ENCODE results near the gene LANCL1. TPM values are rescaled to one million over a fixed set of nuclear protein-coding genes. Genes with fewer than 3 reads are reported as not detected.
"Not testable (repeated sequence)": the region's sequence is repeated elsewhere in the genome, so short reads cannot be mapped to it uniquely, and the experiment has no call there.

LANCL1 gene
- total RNA-seq, 1 experiment from 2014 or later = 49.9 TPM

DNA sequence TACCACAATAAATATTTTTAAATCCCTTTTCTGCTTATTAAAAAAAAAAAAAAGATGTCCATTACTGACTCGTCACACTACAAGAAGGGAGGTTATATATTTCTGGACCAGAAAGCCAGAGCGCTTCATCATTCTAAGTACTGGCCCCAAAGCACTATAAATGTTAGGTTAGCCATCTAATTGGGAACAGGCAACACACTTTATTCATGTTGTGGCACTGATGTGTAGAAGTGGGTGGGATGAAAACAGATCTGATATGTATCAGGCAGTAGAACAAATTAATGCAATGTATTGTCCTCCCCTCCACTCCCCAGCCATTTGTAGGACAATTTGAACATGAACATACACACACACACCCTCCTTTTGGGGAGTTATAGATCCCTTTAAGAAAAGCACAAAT, 24.4 kb downstream of the LANCL1 start:
- Mint-ChIP-seq H3K36me3 (ENCODE audit: insufficient read depth in 1 of 3, low read depth in 3 of 3) (peaks cover 39 to 76% (median 66%) of the 10 kb centered on the region in 3 experiments), H3K4me3 (no peak overlapping the region), H3K9me3 (peaks cover 20 to 21% of the 10 kb centered on the region in 2 experiments; a peak in 4 of 5 replicates), H3K27me3 (ENCODE audit: low read depth) (peaks cover 1% of the 10 kb centered on the region; the same call in 1 of the 2 replicates), H3K27ac (no peak overlapping the region), H3K4me1 (no peaks in the 10 kb centered on the region)
- H2BK12ac ChIP-seq (ENCODE audit: insufficient read length, low read depth, low read length) = no peak overlapping the region
- WGBS (ENCODE audit: extremely low coverage, insufficient read length, low lambda C conversion rate) = no CpG with 5 or more reads among the region's 2 CpGs
- H3K4ac ChIP-seq (ENCODE audit: low read depth, low read length) = no peak overlapping the region
- no peak overlapping the region for H3K23ac ChIP-seq (ENCODE audit: insufficient read length, low read depth, low read length)
- no peak overlapping the region for H2BK20ac ChIP-seq (ENCODE audit: low read depth, low read length, poor library complexity, severe bottlenecking)
- no peaks in the 10 kb centered on the region for H3K4me1 ChIP-seq (ENCODE audit: insufficient read depth, low read length)
- no peak for DNase-seq
- H3K56ac ChIP-seq (ENCODE audit: insufficient read length, low read depth, low read length) = no peak overlapping the region
- no peak overlapping the region for H3K14ac ChIP-seq (ENCODE audit: insufficient read depth, low read length)
- TF ChIP-seq, protein P1, sequence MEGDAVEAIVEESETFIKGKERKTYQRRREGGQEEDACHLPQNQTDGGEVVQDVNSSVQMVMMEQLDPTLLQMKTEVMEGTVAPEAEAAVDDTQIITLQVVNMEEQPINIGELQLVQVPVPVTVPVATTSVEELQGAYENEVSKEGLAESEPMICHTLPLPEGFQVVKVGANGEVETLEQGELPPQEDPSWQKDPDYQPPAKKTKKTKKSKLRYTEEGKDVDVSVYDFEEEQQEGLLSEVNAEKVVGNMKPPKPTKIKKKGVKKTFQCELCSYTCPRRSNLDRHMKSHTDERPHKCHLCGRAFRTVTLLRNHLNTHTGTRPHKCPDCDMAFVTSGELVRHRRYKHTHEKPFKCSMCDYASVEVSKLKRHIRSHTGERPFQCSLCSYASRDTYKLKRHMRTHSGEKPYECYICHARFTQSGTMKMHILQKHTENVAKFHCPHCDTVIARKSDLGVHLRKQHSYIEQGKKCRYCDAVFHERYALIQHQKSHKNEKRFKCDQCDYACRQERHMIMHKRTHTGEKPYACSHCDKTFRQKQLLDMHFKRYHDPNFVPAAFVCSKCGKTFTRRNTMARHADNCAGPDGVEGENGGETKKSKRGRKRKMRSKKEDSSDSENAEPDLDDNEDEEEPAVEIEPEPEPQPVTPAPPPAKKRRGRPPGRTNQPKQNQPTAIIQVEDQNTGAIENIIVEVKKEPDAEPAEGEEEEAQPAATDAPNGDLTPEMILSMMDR (conservative IDR thresholded peaks at IDR 0.05) = no peak
- H4K8ac ChIP-seq (replicated peaks; ENCODE audit: insufficient read length, low read depth, low read length) = no peak overlapping the region
- no peak overlapping the region for H3K18ac ChIP-seq (ENCODE audit: insufficient read length, low read depth, low read length)
- H3T11ph ChIP-seq (ENCODE audit: low read length) = no peak overlapping the region
- H2BK15ac ChIP-seq (ENCODE audit: low read depth, low read length) = no peak overlapping the region
- no peak overlapping the region for H2BK5ac ChIP-seq (ENCODE audit: insufficient read length, low read length)
- no peak overlapping the region for H2AFZ ChIP-seq (ENCODE audit: low read length)
- no peak overlapping the region for H3K4me2 ChIP-seq (ENCODE audit: insufficient read depth, insufficient read length, low read length)
- H3K9ac ChIP-seq (ENCODE audit: extremely low read depth, insufficient read length, low read length) = no peak overlapping the region
- H4K20me1 ChIP-seq (ENCODE audit: control insufficient read depth, insufficient read depth, insufficient read length) = no peaks in the 10 kb centered on the region
- no peak overlapping the region for H2BK120ac ChIP-seq (ENCODE audit: low read depth, low read length, poor library complexity, severe bottlenecking)
- H3K79me1 ChIP-seq (ENCODE audit: insufficient read depth, low read depth, low read length, poor library complexity, severe bottlenecking) = no peaks in the 10 kb centered on the region
- H4K5ac ChIP-seq (ENCODE audit: insufficient read length, low read depth, low read length) = no peak overlapping the region
- H4K91ac ChIP-seq (ENCODE audit: insufficient read length, low read depth, low read length) = no peak overlapping the region
- no peaks in the 10 kb centered on the region for H3K23me2 ChIP-seq (ENCODE audit: insufficient read length, low read depth, low read length, poor library complexity, severe bottlenecking)
- H3K27me3 ChIP-seq (ENCODE audit: insufficient read depth, low read length) = no peaks in the 10 kb centered on the region
- no peak overlapping the region for H2AK5ac ChIP-seq (ENCODE audit: insufficient read length, low read length)
- no peaks in the 10 kb centered on the region for H3K79me2 ChIP-seq (ENCODE audit: insufficient read depth, low read length)
- no peak overlapping the region for H3K27ac ChIP-seq (ENCODE audit: insufficient read length, low read depth, low read length)
- H3K9me3 ChIP-seq (ENCODE audit: control insufficient read depth, low read depth, low read length) = no peaks in the 10 kb centered on the region

DNA sequence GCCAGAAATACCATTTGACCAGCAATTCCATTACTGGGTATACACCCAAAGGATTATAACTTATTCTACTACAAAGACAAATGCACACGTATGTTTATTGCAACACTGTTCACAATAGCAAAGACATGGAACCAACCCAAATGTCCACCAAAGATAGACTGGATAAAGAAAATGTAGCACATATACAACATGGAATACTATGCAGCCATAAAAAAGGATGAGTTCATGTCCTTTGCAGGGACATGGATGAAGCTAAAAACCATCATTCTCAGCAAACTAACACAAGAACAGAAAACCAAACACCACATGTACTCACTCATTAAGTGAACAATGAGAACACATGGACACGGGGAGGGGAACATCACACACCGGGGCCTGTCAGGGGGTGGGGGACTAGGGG, 25.6 kb downstream of the LANCL1 start:
- not testable (repeated sequence) for DNase-seq; H3K4me3 Mint-ChIP-seq; H2BK20ac ChIP-seq (ENCODE audit: low read depth, low read length, poor library complexity, severe bottlenecking); H3K27ac ChIP-seq (ENCODE audit: insufficient read length, low read depth, low read length); H4K8ac ChIP-seq (replicated peaks; ENCODE audit: insufficient read length, low read depth, low read length); H4K20me1 ChIP-seq (ENCODE audit: control insufficient read depth, insufficient read depth, insufficient read length); H3K23me2 ChIP-seq (ENCODE audit: insufficient read length, low read depth, low read length, poor library complexity, severe bottlenecking); H3T11ph ChIP-seq (ENCODE audit: low read length); H4K91ac ChIP-seq (ENCODE audit: insufficient read length, low read depth, low read length); H3K14ac ChIP-seq (ENCODE audit: insufficient read depth, low read length); H3K4me2 ChIP-seq (ENCODE audit: insufficient read depth, insufficient read length, low read length); H3K23ac ChIP-seq (ENCODE audit: insufficient read length, low read depth, low read length); H3K27me3 ChIP-seq (ENCODE audit: insufficient read depth, low read length); H3K4ac ChIP-seq (ENCODE audit: low read depth, low read length); H2AK5ac ChIP-seq (ENCODE audit: insufficient read length, low read length); H2AFZ ChIP-seq (ENCODE audit: low read length); H3K27ac Mint-ChIP-seq; H3K56ac ChIP-seq (ENCODE audit: insufficient read length, low read depth, low read length); H3K27me3 Mint-ChIP-seq (ENCODE audit: low read depth); H3K18ac ChIP-seq (ENCODE audit: insufficient read length, low read depth, low read length); H2BK12ac ChIP-seq (ENCODE audit: insufficient read length, low read depth, low read length); H2BK120ac ChIP-seq (ENCODE audit: low read depth, low read length, poor library complexity, severe bottlenecking); H3K9me3 ChIP-seq (ENCODE audit: control insufficient read depth, low read depth, low read length); H3K4me1 ChIP-seq (ENCODE audit: insufficient read depth, low read length); H2BK15ac ChIP-seq (ENCODE audit: low read depth, low read length); H3K4me1 Mint-ChIP-seq; H3K9ac ChIP-seq (ENCODE audit: extremely low read depth, insufficient read length, low read length); H4K5ac ChIP-seq (ENCODE audit: insufficient read length, low read depth, low read length); H2BK5ac ChIP-seq (ENCODE audit: insufficient read length, low read length); H3K79me1 ChIP-seq (ENCODE audit: insufficient read depth, low read depth, low read length, poor library complexity, severe bottlenecking); H3K79me2 ChIP-seq (ENCODE audit: insufficient read depth, low read length)
- no CpG with 5 or more reads among the region's 3 CpGs for WGBS (ENCODE audit: extremely low coverage, insufficient read length, low lambda C conversion rate)
- Mint-ChIP-seq H3K36me3 (ENCODE audit: insufficient read depth in 1 of 3, low read depth in 3 of 3) (peaks cover 48 to 78% (median 75%) of the 10 kb centered on the region in 3 experiments), H3K9me3 (peaks cover 25 to 26% of the 10 kb centered on the region in 2 experiments; a peak in 4 of 5 replicates)

Measured in H9 (cell line).